IMR-90 (cell line): Measurements from ENCODE around the gene GUF1. TPM values are rescaled to one million over a fixed set of nuclear protein-coding genes. Genes with fewer than 3 reads are reported as not detected.

Experiments used
- ATAC-seq: fragments of 200-7000 bp; cut with Tn5 transposase; 2 replicates; pipeline ENCODE4 v1.9.1; 2020; ENCODE audit warnings: low read depth, mild to moderate bottlenecking, moderate library complexity
- BruUV-seq: library from RNA; stranded (reverse); fragments of 400-500 nt; replicated peaks from 2 replicates; lab custom pipeline; 2021; lab: Mats Ljungman, UMichigan
- CTCF ChIA-PET: fragments of 300-600 bp; formaldehyde crosslinking; extraction: SDS; loops from one replicate; lab custom pipeline; 2021; ENCODE audit warnings: antibody characterized with exemption; lab: Yijun Ruan, JAX
- POLR2A ChIA-PET: fragments of 300-600 bp; sonication (Branson Sonifier 250); formaldehyde crosslinking; loops from one replicate; lab custom pipeline; 2022; ENCODE audit warnings: antibody characterized with exemption; ENCODE audit not compliant: unreplicated experiment; lab: Charles Lee
- DNase-seq: peaks from one replicate; pipeline ENCODE4 v3.0.0; 2013
- H2AFZ ChIP-seq: replicated peaks from 2 replicates; pipeline ENCODE3; 2013; ENCODE audit warnings: low read length, mild to moderate bottlenecking; ENCODE audit not compliant: poor library complexity
- H2AK5ac ChIP-seq: 2 replicates; pipeline ENCODE4 v1.6.1; 2013; ENCODE audit warnings: low read depth, low read length, inconsistent platforms
- H2AK9ac ChIP-seq: replicated peaks from 2 replicates; pipeline ENCODE3; 2013; ENCODE audit warnings: mild to moderate bottlenecking, low read depth, low read length, moderate library complexity; ENCODE audit not compliant: poor library complexity
- H2BK120ac ChIP-seq: 2 replicates; pipeline ENCODE4 v1.6.1; 2013; ENCODE audit warnings: low read depth, low read length, inconsistent platforms
- H2BK15ac ChIP-seq: 3 replicates; pipeline ENCODE4 v1.6.1; 2013; ENCODE audit warnings: low read depth, low read length, inconsistent platforms
- H2BK20ac ChIP-seq: 2 replicates; pipeline ENCODE4 v1.6.1; 2013; ENCODE audit warnings: low read depth, mild to moderate bottlenecking, inconsistent platforms, low read length, moderate library complexity
- H2BK5ac ChIP-seq: 2 replicates; pipeline ENCODE4 v1.6.1; 2013; ENCODE audit warnings: mild to moderate bottlenecking, low read depth, low read length, inconsistent platforms; ENCODE audit not compliant: poor library complexity, severe bottlenecking
- H3K14ac ChIP-seq: replicated peaks from 2 replicates; pipeline ENCODE4 v1.6.1; 2013; ENCODE audit warnings: low read depth, low read length, inconsistent platforms
- H3K18ac ChIP-seq: 2 replicates; pipeline ENCODE4 v1.6.1; 2013; ENCODE audit warnings: low read depth, low read length, control low read depth
- H3K23ac ChIP-seq: 2 replicates; pipeline ENCODE4 v1.6.1; 2013; ENCODE audit warnings: low read depth, low read length, inconsistent platforms
- H3K27ac ChIP-seq: 2 replicates; pipeline ENCODE4 v1.5.1; 2013; ENCODE audit warnings: mild to moderate bottlenecking, control low read depth, low read length; ENCODE audit not compliant: insufficient read depth
- H3K27me3 ChIP-seq: 2 replicates; pipeline ENCODE4 v1.6.1; 2013; ENCODE audit warnings: low read length; ENCODE audit not compliant: control insufficient read depth, insufficient read depth
- H3K36me3 ChIP-seq: 2 replicates; pipeline ENCODE4 v1.6.1; 2013; ENCODE audit warnings: low read length, mixed read lengths; ENCODE audit not compliant: control insufficient read depth, insufficient read depth
- H3K4ac ChIP-seq: 2 replicates; pipeline ENCODE4 v1.6.1; 2013; ENCODE audit warnings: low read depth, low read length, inconsistent platforms
- H3K4me1 ChIP-seq: 2 replicates; pipeline ENCODE4 v1.6.1; 2013; ENCODE audit warnings: low read length, mixed read lengths; ENCODE audit not compliant: control insufficient read depth, insufficient read depth
- H3K4me2 ChIP-seq: 2 replicates; pipeline ENCODE4 v1.6.1; 2013; ENCODE audit warnings: low read depth, mild to moderate bottlenecking, control low read depth, low read length, moderate library complexity
- H3K4me3 ChIP-seq: 2 replicates; pipeline ENCODE4 v1.5.1; 2013; ENCODE audit warnings: low read depth, mild to moderate bottlenecking, control low read depth, low read length, moderate library complexity; ENCODE audit not compliant: insufficient read depth
- H3K56ac ChIP-seq: 2 replicates; pipeline ENCODE4 v1.6.1; 2013; ENCODE audit warnings: low read length, inconsistent platforms; ENCODE audit not compliant: insufficient read depth; ENCODE audit errors: extremely low read depth
- H3K79me1 ChIP-seq, 2 experiments: 2 replicates each; pipeline ENCODE4 v1.6.1; 2013; ENCODE audit warnings: low read length in 2 of 2, inconsistent platforms in 1 of 2, low read depth in 1 of 2
- H3K9ac ChIP-seq: 2 replicates; pipeline ENCODE4 v1.6.1; 2013; ENCODE audit warnings: low read depth, low read length, control low read depth
- H3K9me1 ChIP-seq: 2 replicates; pipeline ENCODE4 v1.6.1; 2013; ENCODE audit warnings: low read length, inconsistent platforms; ENCODE audit not compliant: insufficient read depth
- H3K9me3 ChIP-seq: 2 replicates; pipeline ENCODE4 v1.6.1; 2013; ENCODE audit warnings: low read length; ENCODE audit not compliant: control insufficient read depth, insufficient read depth
- H4K20me1 ChIP-seq: 2 replicates; pipeline ENCODE4 v1.6.1; 2013; ENCODE audit warnings: low read length, inconsistent platforms; ENCODE audit not compliant: insufficient read depth
- H4K5ac ChIP-seq: 2 replicates; pipeline ENCODE4 v1.6.1; 2013; ENCODE audit warnings: mild to moderate bottlenecking, low read depth, low read length, control low read depth
- H4K8ac ChIP-seq, 2 experiments: 2 replicates each; pipeline ENCODE4 v1.6.1; 2013; ENCODE audit warnings: low read depth in 2 of 2, low read length in 2 of 2, control low read depth in 1 of 2, inconsistent platforms in 1 of 2
- H4K91ac ChIP-seq: 2 replicates; pipeline ENCODE4 v1.6.1; 2013; ENCODE audit warnings: low read depth, low read length, inconsistent platforms; ENCODE audit not compliant: insufficient read depth
- BHLHE40 ChIP-seq: fragments of 150-350 bp; IDR thresholded peaks from 2 replicates; pipeline ENCODE4 v1.6.1; 2016; ENCODE audit warnings: mild to moderate bottlenecking, low read depth, low read length
- CEBPB ChIP-seq: IDR thresholded peaks from 2 replicates; pipeline ENCODE4 v1.6.1; 2012; ENCODE audit warnings: low read depth, low read length, improper control_type of control experiment
- CHD1 ChIP-seq: IDR thresholded peaks from 2 replicates; pipeline ENCODE4 v1.6.1; 2012; ENCODE audit warnings: low read depth, low read length, improper control_type of control experiment
- CTCF ChIP-seq: conservative IDR thresholded peaks from 2 replicates; pipeline ENCODE4 v1.5.1; 2012; ENCODE audit warnings: mild to moderate bottlenecking, low read depth, low read length, improper control_type of control experiment
- ELK1 ChIP-seq: fragments of 150-350 bp; IDR thresholded peaks from 2 replicates; pipeline ENCODE4 v1.6.1; 2016; ENCODE audit warnings: low read depth, mild to moderate bottlenecking, low read length, moderate library complexity, borderline replicate concordance
- FOS ChIP-seq: fragments of 150-350 bp; IDR thresholded peaks from 2 replicates; pipeline ENCODE4 v1.6.1; 2016; ENCODE audit warnings: low read depth, low read length
- MAFK ChIP-seq: IDR thresholded peaks from 2 replicates; pipeline ENCODE4 v1.6.1; 2012; ENCODE audit warnings: low read depth, low read length, improper control_type of control experiment
- MAZ ChIP-seq: IDR thresholded peaks from 2 replicates; pipeline ENCODE4 v1.6.1; 2012; ENCODE audit warnings: low read depth, mild to moderate bottlenecking, low read length, improper control_type of control experiment, moderate library complexity, borderline replicate concordance
- MXI1 ChIP-seq: IDR thresholded peaks from 2 replicates; pipeline ENCODE4 v1.6.1; 2012; ENCODE audit warnings: low read depth, mild to moderate bottlenecking, low read length, moderate library complexity, borderline replicate concordance
- NFE2L2 ChIP-seq: fragments of 150-350 bp; IDR thresholded peaks from 2 replicates; pipeline ENCODE4 v1.6.1; 2016; ENCODE audit warnings: low read depth, mild to moderate bottlenecking, low read length
- POLR2A ChIP-seq: IDR thresholded peaks from 2 replicates; pipeline ENCODE4 v1.6.1; 2012; ENCODE audit warnings: mild to moderate bottlenecking, low read depth, low read length
- RAD21 ChIP-seq: IDR thresholded peaks from 2 replicates; pipeline ENCODE4 v1.6.1; 2012; ENCODE audit warnings: low read length, improper control_type of control experiment
- RCOR1 ChIP-seq: IDR thresholded peaks from 2 replicates; pipeline ENCODE4 v1.6.1; 2012; ENCODE audit warnings: mild to moderate bottlenecking, low read length, improper control_type of control experiment; ENCODE audit not compliant: insufficient replicate concordance
- RFX5 ChIP-seq: IDR thresholded peaks from 2 replicates; pipeline ENCODE4 v1.8.0; 2012; ENCODE audit warnings: low read depth, mild to moderate bottlenecking, low read length, moderate library complexity
- SMC3 ChIP-seq: fragments of 150-350 bp; IDR thresholded peaks from 2 replicates; pipeline ENCODE4 v1.6.1; 2016; ENCODE audit warnings: low read depth, mild to moderate bottlenecking, antibody characterized with exemption, low read length, moderate library complexity
- USF2 ChIP-seq: fragments of 150-350 bp; IDR thresholded peaks from 2 replicates; pipeline ENCODE4 v1.6.1; 2017; ENCODE audit warnings: mild to moderate bottlenecking, antibody characterized with exemption, low read length, low read depth
- WGBS, 2 experiments: methylation state at CpG; one replicate each; pipeline versions ENCODE4 v1.1.5 to v1.1.7; 2013; ENCODE audit warnings: missing lambda C conversion rate in 2 of 2; ENCODE audit not compliant: insufficient read length in 1 of 2; ENCODE audit errors: extremely low coverage in 2 of 2; 5-methylcytosine and 5-hydroxymethylcytosine counted together
- dilution Hi-C: fragments of 300-500 bp; cut with HindIII; formaldehyde crosslinking; loops from one replicate; pipeline ENCODE4 v1.14.3; 2018; ENCODE audit warnings: low sequenced_read_pairs; ENCODE audit not compliant: unreplicated experiment
- in situ Hi-C: fragments of 300-500 bp; cut with MboI; formaldehyde crosslinking; loops from 3 replicates; pipeline ENCODE4 v1.14.3; 2019; ENCODE audit warnings: low sequenced_read_pairs, inconsistent platforms, mixed read lengths
- intact Hi-C: fragments of 100-400 bp; cut with micrococcal nuclease; formaldehyde crosslinking; loops from 2 replicates; pipeline ENCODE4 v1.10.0; 2022
- polyA plus RNA-seq, 3 experiments: library from polyadenylated mRNA; depleted of rRNA; stranded (reverse); fragments of >200 nt; gene quantifications; 2 replicates each; pipeline ENCODE4 v1.2.3, GENCODE V29; 2012; ENCODE audit warnings: low replicate concordance in 1 of 3
- total RNA-seq: library from RNA; depleted of rRNA; stranded (reverse); fragments of >200 nt; gene quantifications from 2 replicates; pipeline ENCODE4 v1.2.3, GENCODE V29; 2012

GUF1 gene
- total and polyA plus RNA-seq, 2 of the 4 experiments (the other 2 are of a cell fraction): 9.9 to 10.6 TPM

DNA sequence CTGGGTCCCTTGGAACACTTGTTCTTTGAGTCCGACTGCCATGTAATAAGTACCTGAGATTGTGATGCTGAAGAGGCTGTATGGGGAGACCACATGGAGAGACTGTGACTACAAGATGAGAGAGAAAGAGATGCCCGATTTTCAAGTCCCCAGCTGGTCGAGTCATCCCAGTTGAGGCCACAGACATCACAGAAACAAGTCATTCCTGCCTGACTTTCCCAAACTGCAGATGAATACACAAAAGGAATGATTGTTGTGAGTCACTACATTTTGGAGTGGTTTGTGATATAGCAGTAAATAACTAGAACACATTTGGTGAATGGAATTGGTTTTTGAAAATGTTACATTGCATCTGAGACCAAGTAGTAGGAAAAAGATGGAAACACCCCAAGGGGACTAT lies 17.8 kb upstream of the GUF1 start:
- Histone ChIP-seq H3K9me1 (no peaks in the 10 kb centered on the region), H4K8ac (no peak overlapping the region), H3K79me1 (no peaks in the 10 kb centered on the region), H3K23ac (no peak overlapping the region), H3K27ac (no peak overlapping the region), H4K20me1 (no peaks in the 10 kb centered on the region), H4K91ac (no peak overlapping the region), H2BK5ac (no peak overlapping the region), H2AK9ac (no peak overlapping the region), H4K5ac (no peak overlapping the region), H2AFZ (no peak overlapping the region), H3K4me2 (no peak overlapping the region), H3K14ac (no peak overlapping the region), H3K36me3 (no peaks in the 10 kb centered on the region), H3K9ac (no peak overlapping the region), H2AK5ac (no peak overlapping the region), H3K18ac (no peak overlapping the region), H3K56ac (no peak overlapping the region), H2BK20ac (no peak overlapping the region), H2BK120ac (no peak overlapping the region), H3K4me1 (no peaks in the 10 kb centered on the region), H3K9me3 (no peaks in the 10 kb centered on the region), H2BK15ac (no peak overlapping the region), H3K4me3 (no peak overlapping the region), H3K4ac (no peak overlapping the region), H3K27me3 (no peaks in the 10 kb centered on the region)
- dilution Hi-C loops: no loop called here
- no CpG with 5 or more reads among the region's 3 CpGs for WGBS, 2 experiments
- in situ Hi-C loops: no loop called here
- no peak for TF ChIP-seq RFX5
- TF ChIP-seq BHLHE40: no peak
- no peak for TF ChIP-seq USF2
- no peak for TF ChIP-seq FOS
- TF ChIP-seq RAD21: no peak
- TF ChIP-seq RCOR1: no peak
- no peak for TF ChIP-seq CTCF
- no peak for TF ChIP-seq MXI1
- no peak for TF ChIP-seq MAZ
- TF ChIP-seq MAFK: no peak
- TF ChIP-seq NFE2L2: no peak
- no peak for TF ChIP-seq CEBPB
- TF ChIP-seq POLR2A: no peak
- TF ChIP-seq SMC3: no peak
- no peak for TF ChIP-seq CHD1
- TF ChIP-seq ELK1: no peak
- CTCF ChIA-PET: no interaction called here
- DNase-seq (no peak), ATAC-seq (no peak)
- POLR2A ChIA-PET: no interaction called here
- no TSS peak for BruUV-seq
- intact Hi-C loops: no loop called here
